SJSA1 (cell line): ENCODE measurements around the gene FOXN3. TPM values are rescaled to one million over a fixed set of nuclear protein-coding genes. Genes with fewer than 3 reads are reported as not detected.

ENCODE experiments used
- DNase-seq, 2 experiments: peaks; one replicate each; pipeline ENCODE4 v3.0.0-alpha.2; 2015 to 2020; ENCODE audit warnings: low spot score in 2 of 2, low read depth in 1 of 2
- H3K27ac ChIP-seq: fragments of 250-450 bp; sonication (Bioruptor Pico); 2 replicates; pipeline ENCODE4 v1.5.1; 2020; ENCODE audit warnings: mild to moderate bottlenecking, moderate library complexity
- H3K27me3 ChIP-seq: fragments of 250-450 bp; sonication (Bioruptor Pico); replicated peaks from 2 replicates; pipeline ENCODE4 v1.5.1; 2020; ENCODE audit warnings: mild to moderate bottlenecking, moderate library complexity
- H3K36me3 ChIP-seq: fragments of 250-450 bp; sonication (Bioruptor Pico); 2 replicates; pipeline ENCODE4 v1.5.1; 2020; ENCODE audit warnings: mild to moderate bottlenecking
- H3K4me1 ChIP-seq: fragments of 250-450 bp; sonication (Bioruptor Pico); replicated peaks from 2 replicates; pipeline ENCODE4 v1.6.1; 2021; ENCODE audit warnings: mild to moderate bottlenecking
- H3K4me3 ChIP-seq: fragments of 250-450 bp; sonication (Bioruptor Pico); 2 replicates; pipeline ENCODE4 v1.5.1; 2020; ENCODE audit warnings: mild to moderate bottlenecking
- H3K9me3 ChIP-seq: fragments of 250-450 bp; sonication (Bioruptor Pico); replicated peaks from 2 replicates; pipeline ENCODE4 v1.5.1; 2020; ENCODE audit warnings: mild to moderate bottlenecking
- total RNA-seq: library from RNA; depleted of rRNA; stranded (reverse); fragments of >200 nt; shearing (Covaris generic); gene quantifications from 2 replicates; pipeline ENCODE4 v1.2.3, GENCODE V29; 2014

The FOXN3 gene
- total RNA-seq, 1 experiment from 2014 or later: 31.0 TPM

GRCh38 chr14:89427426-89428172, 10.6 kb upstream of the FOXN3 start:
- H3K9me3 ChIP-seq: no peaks in the 10 kb centered on the region
- no peak for DNase-seq
- no peaks in the 10 kb centered on the region for H3K27me3 ChIP-seq
- no peak overlapping the region for H3K4me3 ChIP-seq
- H3K27ac ChIP-seq: peak overlapping the region; percentile 83; the same call in 1 of the 2 replicates
- no peaks in the 10 kb centered on the region for H3K36me3 ChIP-seq
- peaks cover 83% of the 10 kb centered on the region for H3K4me1 ChIP-seq

GRCh38 chr14:89425931-89426330, 8.9 kb upstream of the FOXN3 start:
- H3K27me3 ChIP-seq: no peaks in the 10 kb centered on the region
- peaks cover 71% of the 10 kb centered on the region for H3K4me1 ChIP-seq
- H3K9me3 ChIP-seq: no peaks in the 10 kb centered on the region
- H3K36me3 ChIP-seq: no peaks in the 10 kb centered on the region
- H3K27ac ChIP-seq: peak overlapping the region; percentile 97
- DNase-seq: peak; percentile 94 to 98
- no peak overlapping the region for H3K4me3 ChIP-seq

DNA sequence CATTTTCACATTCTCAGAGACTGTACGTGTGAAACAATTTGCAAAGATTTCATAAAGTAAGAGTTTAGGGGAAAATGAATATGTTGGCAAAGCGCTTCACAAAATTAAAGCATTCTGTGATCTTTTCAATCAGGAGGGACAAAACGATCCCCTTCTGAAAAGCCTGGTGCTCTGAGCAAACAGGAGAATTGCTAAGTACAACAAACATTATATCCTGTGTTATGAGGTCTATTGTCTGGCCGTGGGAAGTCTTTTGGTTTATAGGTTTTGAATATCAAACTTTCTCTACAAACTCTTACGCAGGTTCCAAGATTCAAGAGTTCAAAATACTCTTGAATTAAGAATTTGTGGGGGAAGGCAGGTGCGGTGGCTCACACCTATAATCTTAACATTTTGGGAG, 7.2 kb upstream of the FOXN3 start:
- H3K9me3 ChIP-seq: no peaks in the 10 kb centered on the region

GRCh38 chr14:89422952-89423345, 5.9 kb upstream of the FOXN3 start:
- Histone ChIP-seq H3K4me3 (no peak overlapping the region), H3K9me3 (no peaks in the 10 kb centered on the region), H3K4me1 (peaks cover 49% of the 10 kb centered on the region), H3K27me3 (no peaks in the 10 kb centered on the region), H3K36me3 (no peaks in the 10 kb centered on the region), H3K27ac (no peak overlapping the region)
- no peak for DNase-seq

More for the DNA sequence above, 7.2 kb upstream of the FOXN3 start:
- Histone ChIP-seq H3K27ac (peak overlapping the region; percentile 92), H3K4me3 (no peak overlapping the region), H3K4me1 (peaks cover 55% of the 10 kb centered on the region), H3K27me3 (no peaks in the 10 kb centered on the region), H3K36me3 (no peaks in the 10 kb centered on the region)
- DNase-seq: peak in 1 of 2 experiments; percentile 69

DNA sequence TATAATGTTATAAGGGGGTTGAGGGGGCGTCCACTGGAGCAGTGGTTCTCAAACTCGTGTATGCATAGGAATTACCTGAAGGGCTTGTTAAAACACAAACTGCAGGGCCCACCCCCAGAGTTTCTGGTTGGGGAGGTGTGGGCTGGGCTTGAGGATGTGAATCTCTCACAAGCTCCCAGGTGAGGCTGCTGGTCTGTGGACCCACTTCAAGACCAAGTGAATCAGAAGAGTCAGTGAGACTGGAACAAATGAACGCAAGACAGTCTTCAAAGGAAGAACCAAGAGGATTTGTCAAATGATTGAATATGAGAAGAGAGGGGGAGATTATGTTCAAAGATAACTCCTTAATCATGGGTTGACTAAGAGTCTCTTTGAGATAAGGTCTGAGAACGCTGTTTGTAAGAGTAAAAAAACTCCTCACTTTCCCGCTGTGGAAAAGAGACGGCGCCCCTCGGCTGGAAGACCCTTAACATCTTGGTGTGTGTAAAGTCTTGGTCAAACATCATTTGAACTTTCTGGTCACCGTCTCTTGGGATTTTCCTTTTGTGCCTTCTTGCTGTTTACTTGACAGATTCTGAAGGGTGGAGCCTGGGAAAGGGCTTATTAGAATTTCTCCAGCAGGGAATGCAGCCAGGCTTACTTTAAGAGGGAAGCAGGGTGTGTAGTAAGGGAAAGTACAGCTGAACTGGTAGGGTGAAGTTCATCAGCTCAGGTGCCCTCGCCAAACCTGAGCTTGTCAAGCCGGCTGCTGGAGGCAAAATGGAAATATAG, 5.3 kb upstream of the FOXN3 start:
- Histone ChIP-seq H3K4me3 (no peak overlapping the region), H3K36me3 (no peaks in the 10 kb centered on the region), H3K27me3 (no peaks in the 10 kb centered on the region), H3K4me1 (peaks cover 49% of the 10 kb centered on the region), H3K9me3 (no peaks in the 10 kb centered on the region), H3K27ac (no peak overlapping the region)
- DNase-seq: no peak

- no peaks in the 10 kb centered on the region for H3K9me3 ChIP-seq
- no peak overlapping the region for H3K4me3 ChIP-seq
- H3K27me3 ChIP-seq: no peaks in the 10 kb centered on the region
- peaks cover 39% of the 10 kb centered on the region for H3K4me1 ChIP-seq
- peaks cover 5% of the 10 kb centered on the region for H3K36me3 ChIP-seq
- DNase-seq: no peak
- H3K27ac ChIP-seq: no peak overlapping the region
These were observed 3.5 kb upstream of the FOXN3 start for GRCh38 chr14:89420502-89420901.

- DNase-seq: no peak
- H3K36me3 ChIP-seq: peaks cover 5% of the 10 kb centered on the region
- no peaks in the 10 kb centered on the region for H3K27me3 ChIP-seq
- no peak overlapping the region for H3K27ac ChIP-seq
- no peak overlapping the region for H3K4me3 ChIP-seq
- H3K4me1 ChIP-seq: peaks cover 37% of the 10 kb centered on the region
- no peaks in the 10 kb centered on the region for H3K9me3 ChIP-seq
These were observed 3.0 kb upstream of the FOXN3 start for GRCh38 chr14:89419973-89420482.

GRCh38 chr14:89418976-89419375, 1.9 kb upstream of the FOXN3 start:
- no peak for DNase-seq
- no peak overlapping the region for H3K4me3 ChIP-seq
- H3K27ac ChIP-seq: no peak overlapping the region
- H3K36me3 ChIP-seq: peaks cover 5% of the 10 kb centered on the region
- peaks cover 28% of the 10 kb centered on the region for H3K4me1 ChIP-seq
- H3K27me3 ChIP-seq: no peaks in the 10 kb centered on the region
- H3K9me3 ChIP-seq: no peaks in the 10 kb centered on the region

DNA sequence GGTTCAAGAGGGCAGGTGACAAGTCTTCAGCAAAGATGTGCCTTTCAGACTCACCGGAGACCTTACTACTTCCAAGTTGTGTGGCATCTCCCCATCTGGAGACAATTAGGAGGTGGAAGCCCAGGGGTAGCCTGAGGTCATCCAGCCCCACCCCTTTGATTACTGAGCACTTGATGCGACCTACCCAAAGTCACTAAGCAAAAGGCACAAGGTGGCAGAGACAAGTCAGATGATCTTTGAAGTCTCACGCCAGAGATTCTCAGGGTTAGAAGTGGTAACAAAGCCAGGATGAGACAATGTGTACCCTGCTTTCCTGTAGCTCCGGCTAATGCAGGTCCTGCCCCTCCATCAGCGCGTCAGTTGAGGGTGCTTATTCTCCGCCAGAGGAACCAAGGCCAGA, 1.4 kb upstream of the FOXN3 start:
- no peak overlapping the region for H3K27ac ChIP-seq
- peaks cover 22% of the 10 kb centered on the region for H3K4me1 ChIP-seq
- no peaks in the 10 kb centered on the region for H3K27me3 ChIP-seq
- H3K4me3 ChIP-seq: no peak overlapping the region
- H3K36me3 ChIP-seq: peaks cover 5% of the 10 kb centered on the region
- H3K9me3 ChIP-seq: no peaks in the 10 kb centered on the region
- DNase-seq: peak; percentile 42 to 50

DNA sequence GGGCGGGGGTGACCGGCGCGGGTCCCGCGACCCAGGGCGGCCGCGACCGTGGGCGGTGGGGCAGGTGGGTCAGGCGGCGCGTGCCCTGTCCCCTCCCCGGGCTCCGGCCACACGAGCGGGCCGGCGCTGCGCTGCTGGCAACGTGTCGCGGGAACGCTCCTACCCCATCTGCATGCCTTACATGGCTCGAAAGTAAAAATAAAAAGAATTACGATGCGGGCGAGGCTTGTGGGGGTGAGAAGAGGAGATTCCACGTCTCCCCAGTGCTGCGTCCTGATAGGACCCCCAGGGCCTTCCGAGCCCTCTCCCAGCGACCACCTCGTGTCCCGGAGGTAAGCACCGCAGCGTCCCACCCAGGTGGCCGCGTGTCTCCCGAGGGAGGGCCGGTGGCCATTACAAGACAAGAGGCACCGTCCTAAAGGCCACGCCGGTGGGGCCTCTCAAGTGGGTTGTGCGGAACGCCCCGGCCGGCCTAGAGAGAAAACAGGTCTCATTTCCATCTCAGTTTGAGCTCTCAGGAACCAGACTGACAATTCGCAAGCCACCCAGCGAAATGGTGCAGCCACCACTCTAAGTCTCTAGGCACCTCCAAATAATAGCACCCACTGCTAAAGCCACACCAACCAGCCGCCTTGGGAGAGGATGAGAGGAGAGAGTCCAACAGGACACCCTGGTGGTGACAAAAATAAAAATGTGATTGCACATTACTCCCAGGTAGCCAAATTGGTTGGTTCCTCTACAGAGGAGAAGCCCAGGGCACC, 612 bp upstream of the FOXN3 start:
- peak; percentile 53 to 68 for DNase-seq
- H3K4me3 ChIP-seq: peak overlapping the region; percentile 91
- H3K9me3 ChIP-seq: no peaks in the 10 kb centered on the region
- H3K27me3 ChIP-seq: no peaks in the 10 kb centered on the region
- peaks cover 5% of the 10 kb centered on the region for H3K36me3 ChIP-seq
- H3K27ac ChIP-seq: peak overlapping the region; percentile 71
- H3K4me1 ChIP-seq: peaks cover 19% of the 10 kb centered on the region

DNA sequence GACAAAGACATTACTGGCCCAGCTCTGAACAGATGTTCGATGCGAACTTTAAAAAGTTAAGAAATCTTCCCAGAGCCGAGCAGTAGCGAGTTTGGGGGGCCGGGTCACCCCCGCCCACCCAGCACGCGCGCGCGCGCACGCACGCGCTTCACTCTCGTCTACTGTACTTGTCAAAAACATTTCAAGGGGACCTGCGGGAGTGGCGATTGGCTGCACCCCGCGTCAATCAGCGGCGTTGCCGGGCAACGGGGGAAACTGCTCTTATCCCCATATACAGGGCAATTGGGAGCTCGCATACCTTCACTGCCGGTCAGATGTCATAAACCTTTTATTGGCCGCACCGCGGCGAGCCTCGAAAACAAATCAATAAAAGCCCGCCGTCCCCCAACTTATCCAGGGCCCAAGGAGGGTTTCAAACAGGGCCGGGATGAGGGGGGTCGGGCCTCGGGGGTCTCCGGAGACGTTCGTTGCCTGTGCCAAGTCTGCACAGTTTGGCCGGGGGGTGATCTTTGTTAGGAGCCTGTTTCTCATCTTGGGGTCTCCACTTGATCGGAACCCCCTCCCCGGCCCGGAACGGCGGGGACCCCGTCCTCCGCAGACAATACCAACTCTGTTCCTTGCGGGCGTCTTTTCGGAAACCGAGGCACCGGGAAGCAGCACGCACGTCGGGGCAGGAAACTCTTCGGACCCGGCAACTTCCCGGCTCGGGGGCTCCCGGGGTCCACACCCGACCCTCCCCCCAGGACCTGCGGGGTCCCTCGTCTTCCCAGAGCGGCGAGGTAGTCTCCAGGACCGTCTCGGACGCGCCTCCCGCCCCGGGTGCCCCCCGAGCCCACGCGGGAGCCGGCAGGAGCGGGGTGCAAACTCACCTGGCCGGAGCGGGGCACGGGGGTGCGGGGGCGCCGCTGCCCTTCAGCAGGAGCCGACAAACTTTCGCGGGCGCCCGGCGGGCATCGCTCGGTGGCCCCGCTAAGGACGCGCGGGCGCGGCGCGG, 734 bp downstream of the FOXN3 start:
- Histone ChIP-seq H3K27ac (peak overlapping the region; percentile 94), H3K9me3 (no peaks in the 10 kb centered on the region), H3K4me1 (peaks cover 17% of the 10 kb centered on the region), H3K27me3 (no peaks in the 10 kb centered on the region), H3K4me3 (peak overlapping the region; percentile 91), H3K36me3 (peaks cover 10% of the 10 kb centered on the region)
- DNase-seq: peak; percentile 90 to 96

DNA sequence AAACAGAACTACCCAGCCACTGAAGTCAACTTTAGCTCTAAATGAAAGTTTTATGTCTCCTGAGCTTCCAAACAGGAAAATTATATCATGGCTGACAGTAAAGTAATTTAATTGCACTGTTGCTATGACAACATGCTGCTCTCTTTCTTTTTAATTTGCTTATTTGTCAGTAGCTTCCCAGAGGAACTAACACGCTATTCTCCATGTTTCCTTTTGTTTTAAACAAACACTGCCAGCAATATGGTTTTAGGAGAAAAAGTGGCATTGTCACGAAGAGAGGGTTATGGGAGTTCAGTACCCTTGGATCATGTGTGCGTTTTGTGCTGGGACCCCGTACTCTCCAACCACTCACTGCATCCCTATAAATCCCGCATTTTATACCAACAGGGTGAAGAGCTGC, 1.9 kb downstream of the FOXN3 start:
- Histone ChIP-seq H3K27me3 (no peaks in the 10 kb centered on the region), H3K4me1 (peaks cover 17% of the 10 kb centered on the region), H3K36me3 (peaks cover 15% of the 10 kb centered on the region), H3K9me3 (no peaks in the 10 kb centered on the region), H3K4me3 (no peak overlapping the region), H3K27ac (peak overlapping the region; percentile 94)
- DNase-seq: no peak

DNA sequence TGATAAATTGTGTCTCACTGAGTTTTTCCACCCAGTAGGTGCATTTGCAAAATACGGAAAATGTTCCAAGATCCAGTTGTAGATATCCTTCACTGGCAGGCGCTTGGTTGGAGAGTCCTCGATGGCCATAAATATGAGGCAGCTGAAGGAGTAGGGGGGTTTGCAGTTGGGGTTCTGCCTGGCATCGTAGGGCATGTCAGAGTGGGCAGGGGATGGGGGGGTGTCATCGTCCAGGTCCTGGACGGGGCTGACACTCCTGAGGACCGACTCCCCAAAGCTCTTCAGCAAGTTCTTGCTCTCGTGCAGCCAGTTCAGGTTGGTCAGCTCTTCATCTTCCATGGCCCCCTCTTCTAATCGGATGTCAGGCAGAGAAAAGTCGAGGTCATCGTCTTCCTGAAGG, 5.1 kb downstream of the FOXN3 start:
- Histone ChIP-seq H3K27me3 (no peaks in the 10 kb centered on the region), H3K9me3 (no peaks in the 10 kb centered on the region), H3K36me3 (peaks cover 29% of the 10 kb centered on the region), H3K4me3 (no peak overlapping the region), H3K4me1 (peaks cover 4% of the 10 kb centered on the region), H3K27ac (no peak overlapping the region)
- no peak for DNase-seq
